ENCODE results near the gene ASB9.
"Not testable (repeated sequence)": the region's sequence is repeated elsewhere in the genome, so short reads cannot be mapped to it uniquely, and the experiment has no call there.

Gene ASB9

GRCh38 chrX:15269618-15270521 is at the start of gene ASB9:
TSS of gene ASB9 (minus strand) at chrX:15270083. CDS start at chrX:15269874, 209 bp downstream.
- H3K36me3 ChIP-seq (ENCODE audit: insufficient read depth, low read length), result no peaks in the 10 kb centered on the region
- TF ChIP-seq FOXP2 (optimal IDR thresholded peaks at IDR 0.05; ENCODE audit: control extremely low read depth, extremely low read length, insufficient read depth) (no peak), EZH2 (IDR thresholded peaks at IDR 0.05) (no peak), POLR2AphosphoS5 (IDR thresholded peaks at IDR 0.05; ENCODE audit: borderline replicate concordance, low read depth, low read length) (no peak)
- H3K27ac ChIP-seq, result no peak within 1 kb of the TSS
- H3K9me3 ChIP-seq (ENCODE audit: low read depth, low read length), result no peaks in the 10 kb centered on the region
- no peak for DNase-seq (ENCODE audit: low read depth, low spot score)
- no peak within 1 kb of the TSS for H3K4me3 ChIP-seq
- H3K9ac ChIP-seq (ENCODE audit: insufficient read length), result no peak within 1 kb of the TSS

GRCh38 chrX:15319075-15319474 is 49.2 kb upstream of the ASB9 start:
- H3K27ac ChIP-seq, result no peak overlapping the region
- DNase-seq (ENCODE audit: low read depth, low spot score), result no peak
- H3K36me3 ChIP-seq (ENCODE audit: insufficient read depth, low read length), result peaks cover under 1% of the 10 kb centered on the region
- no peak overlapping the region for H3K4me3 ChIP-seq
- H3K9me3 ChIP-seq (ENCODE audit: low read depth, low read length), result no peaks in the 10 kb centered on the region
- TF ChIP-seq FOXP2 (optimal IDR thresholded peaks at IDR 0.05; ENCODE audit: control extremely low read depth, extremely low read length, insufficient read depth), result no peak
- TF ChIP-seq POLR2AphosphoS5 (IDR thresholded peaks at IDR 0.05; ENCODE audit: borderline replicate concordance, low read depth, low read length), result no peak
- no peak for TF ChIP-seq EZH2 (IDR thresholded peaks at IDR 0.05)
- no peak overlapping the region for H3K9ac ChIP-seq (ENCODE audit: insufficient read length)

GRCh38 chrX:15315509-15315908 is 45.6 kb upstream of the ASB9 start, which contains the start of gene ASB11:
TSS of gene ASB11 (minus strand) at chrX:15315640. CDS start at chrX:15315605, 35 bp downstream.
- Histone ChIP-seq H3K4me3 (peak within 1 kb of the TSS; percentile 49), H3K9me3 (ENCODE audit: low read depth, low read length) (no peaks in the 10 kb centered on the region), H3K36me3 (ENCODE audit: insufficient read depth, low read length) (no peaks in the 10 kb centered on the region), H3K9ac (ENCODE audit: insufficient read length) (peak within 1 kb of the TSS; percentile 55), H3K27ac (peak within 1 kb of the TSS; percentile 83)
- no peak for DNase-seq (ENCODE audit: low read depth, low spot score)
- no peak for TF ChIP-seq POLR2AphosphoS5 (IDR thresholded peaks at IDR 0.05; ENCODE audit: borderline replicate concordance, low read depth, low read length)
- no peak for TF ChIP-seq FOXP2 (optimal IDR thresholded peaks at IDR 0.05; ENCODE audit: control extremely low read depth, extremely low read length, insufficient read depth)
- no peak for TF ChIP-seq EZH2 (IDR thresholded peaks at IDR 0.05)

- H3K9ac ChIP-seq (ENCODE audit: insufficient read length), result no peak overlapping the region
- no peaks in the 10 kb centered on the region for H3K36me3 ChIP-seq (ENCODE audit: insufficient read depth, low read length)
These were observed 44.6 kb upstream of the ASB9 start for GRCh38 chrX:15314472-15314871.

GRCh38 chrX:15311119-15311518 is 41.2 kb upstream of the ASB9 start:
- Histone ChIP-seq H3K4me3 (no peak overlapping the region), H3K9ac (ENCODE audit: insufficient read length) (no peak overlapping the region), H3K27ac (peak overlapping the region; percentile 49; the same call in 1 of the 2 replicates), H3K9me3 (ENCODE audit: low read depth, low read length) (no peaks in the 10 kb centered on the region), H3K36me3 (ENCODE audit: insufficient read depth, low read length) (no peaks in the 10 kb centered on the region)
- no peak for TF ChIP-seq EZH2 (IDR thresholded peaks at IDR 0.05)
- no peak for TF ChIP-seq FOXP2 (optimal IDR thresholded peaks at IDR 0.05; ENCODE audit: control extremely low read depth, extremely low read length, insufficient read depth)
- no peak for TF ChIP-seq POLR2AphosphoS5 (IDR thresholded peaks at IDR 0.05; ENCODE audit: borderline replicate concordance, low read depth, low read length)
- DNase-seq (ENCODE audit: low read depth, low spot score), result no peak

More at GRCh38 chrX:15314472-15314871, 44.6 kb upstream of the ASB9 start:
- Histone ChIP-seq H3K9me3 (ENCODE audit: low read depth, low read length) (no peaks in the 10 kb centered on the region), H3K4me3 (peak overlapping the region; percentile 49), H3K27ac (peak overlapping the region; percentile 83)
- no peak for DNase-seq (ENCODE audit: low read depth, low spot score)
- TF ChIP-seq FOXP2 (optimal IDR thresholded peaks at IDR 0.05; ENCODE audit: control extremely low read depth, extremely low read length, insufficient read depth) (no peak), EZH2 (IDR thresholded peaks at IDR 0.05) (no peak), POLR2AphosphoS5 (IDR thresholded peaks at IDR 0.05; ENCODE audit: borderline replicate concordance, low read depth, low read length) (no peak)

GRCh38 chrX:15310117-15310516 is 40.2 kb upstream of the ASB9 start:
- no peaks in the 10 kb centered on the region for H3K9me3 ChIP-seq (ENCODE audit: low read depth, low read length)
- H3K4me3 ChIP-seq, result peak overlapping the region; percentile 31; the same call in 1 of the 2 replicates
- H3K36me3 ChIP-seq (ENCODE audit: insufficient read depth, low read length), result no peaks in the 10 kb centered on the region
- peak overlapping the region; percentile 72 for H3K27ac ChIP-seq
- H3K9ac ChIP-seq (ENCODE audit: insufficient read length), result no peak overlapping the region
- TF ChIP-seq EZH2 (IDR thresholded peaks at IDR 0.05) (no peak), POLR2AphosphoS5 (IDR thresholded peaks at IDR 0.05; ENCODE audit: borderline replicate concordance, low read depth, low read length) (no peak), FOXP2 (optimal IDR thresholded peaks at IDR 0.05; ENCODE audit: control extremely low read depth, extremely low read length, insufficient read depth) (no peak)
- DNase-seq (ENCODE audit: low read depth, low spot score), result peak; percentile 70

- H3K9me3 ChIP-seq (ENCODE audit: low read depth, low read length); H3K9ac ChIP-seq (ENCODE audit: insufficient read length); H3K36me3 ChIP-seq (ENCODE audit: insufficient read depth, low read length); H3K27ac ChIP-seq; H3K4me3 ChIP-seq; DNase-seq (ENCODE audit: low read depth, low spot score): not testable (repeated sequence)
These were observed 36.0 kb upstream of the ASB9 start for GRCh38 chrX:15305899-15306298.

- TF ChIP-seq FOXP2 (optimal IDR thresholded peaks at IDR 0.05; ENCODE audit: control extremely low read depth, extremely low read length, insufficient read depth) (no peak), EZH2 (IDR thresholded peaks at IDR 0.05) (no peak), POLR2AphosphoS5 (IDR thresholded peaks at IDR 0.05; ENCODE audit: borderline replicate concordance, low read depth, low read length) (no peak)
These were observed 32.0 kb upstream of the ASB9 start for GRCh38 chrX:15301924-15302323.

More at GRCh38 chrX:15301924-15302323, 32.0 kb upstream of the ASB9 start:
- no peak for DNase-seq (ENCODE audit: low read depth, low spot score)
- Histone ChIP-seq H3K9ac (ENCODE audit: insufficient read length) (no peak overlapping the region), H3K27ac (no peak overlapping the region), H3K9me3 (ENCODE audit: low read depth, low read length) (no peaks in the 10 kb centered on the region), H3K36me3 (ENCODE audit: insufficient read depth, low read length) (no peaks in the 10 kb centered on the region), H3K4me3 (no peak overlapping the region)
